GM10847 (cell line): ENCODE data around the gene ERP29.

Experiments
- POLR2A ChIP-seq: IDR thresholded peaks from 2 replicates; pipeline ENCODE4 v1.6.1; 2011; ENCODE audit not compliant: insufficient read length; ENCODE audit errors: extremely low read depth

Gene ERP29

DNA sequence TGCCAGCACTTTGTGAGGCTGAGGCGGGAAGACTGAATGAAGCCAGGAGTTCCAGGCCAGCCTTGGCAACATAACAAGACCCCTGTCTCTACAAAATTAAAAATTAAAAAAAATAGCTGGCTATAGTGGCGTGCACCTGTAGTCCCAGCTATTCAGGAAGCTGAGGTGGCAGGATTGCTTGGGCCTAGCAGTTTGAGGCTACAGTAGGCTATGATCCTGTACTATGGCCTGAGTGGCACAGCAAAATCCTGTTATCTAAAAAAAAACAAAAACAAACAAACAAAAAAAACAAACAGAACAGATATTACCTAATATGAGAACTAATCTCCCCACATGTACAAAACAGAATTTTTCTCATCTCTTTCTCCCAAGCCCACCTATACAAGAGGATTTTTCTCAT, 15.9 kb upstream of the ERP29 start:
- TF ChIP-seq POLR2A, result no peak

- no peak for TF ChIP-seq POLR2A
Observed at GRCh38 chr12:111998015-111998414, 15.2 kb upstream of the ERP29 start.

- TF ChIP-seq POLR2A, result no peak
Observed at GRCh38 chr12:112000820-112001219, 12.4 kb upstream of the ERP29 start.

DNA sequence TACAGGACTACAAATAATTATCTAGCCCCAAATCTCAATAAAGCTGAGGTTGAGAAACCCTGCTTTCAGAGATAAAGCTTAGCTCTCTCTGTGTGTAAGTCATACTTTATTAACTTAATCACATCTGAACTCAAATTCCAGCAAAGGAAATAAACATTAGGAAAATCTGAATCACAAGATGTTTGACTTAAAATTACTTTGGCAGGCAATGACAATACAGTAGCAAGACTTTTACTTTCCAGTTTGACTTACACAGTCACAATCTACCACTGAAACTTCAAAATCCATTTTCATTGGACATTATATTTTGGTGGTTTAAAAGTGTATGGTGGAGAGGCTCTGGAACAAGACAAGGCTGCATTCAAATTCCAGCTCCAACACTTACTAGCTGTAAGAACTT, 11.7 kb upstream of the ERP29 start:
- TF ChIP-seq POLR2A, result no peak

DNA sequence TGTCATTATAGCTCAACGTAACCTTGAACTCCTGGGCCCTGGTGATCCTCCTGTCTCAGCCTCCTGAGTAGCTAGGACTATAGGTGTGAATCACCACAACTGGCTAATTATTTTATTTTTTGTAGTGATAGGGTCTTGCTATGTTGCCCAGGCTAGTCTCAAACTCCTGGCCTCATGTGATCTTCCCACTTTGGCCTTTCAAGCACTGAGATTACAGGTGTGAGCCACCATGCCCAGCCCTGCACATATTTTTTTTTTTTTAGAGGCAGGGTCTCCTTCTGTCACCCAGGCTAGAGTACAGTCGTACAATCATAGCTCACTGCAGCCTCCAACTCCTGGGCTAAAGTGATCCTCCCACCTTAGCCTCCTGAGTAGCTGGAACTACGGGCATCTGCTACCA, 9.2 kb upstream of the ERP29 start:
- no peak for TF ChIP-seq POLR2A

DNA sequence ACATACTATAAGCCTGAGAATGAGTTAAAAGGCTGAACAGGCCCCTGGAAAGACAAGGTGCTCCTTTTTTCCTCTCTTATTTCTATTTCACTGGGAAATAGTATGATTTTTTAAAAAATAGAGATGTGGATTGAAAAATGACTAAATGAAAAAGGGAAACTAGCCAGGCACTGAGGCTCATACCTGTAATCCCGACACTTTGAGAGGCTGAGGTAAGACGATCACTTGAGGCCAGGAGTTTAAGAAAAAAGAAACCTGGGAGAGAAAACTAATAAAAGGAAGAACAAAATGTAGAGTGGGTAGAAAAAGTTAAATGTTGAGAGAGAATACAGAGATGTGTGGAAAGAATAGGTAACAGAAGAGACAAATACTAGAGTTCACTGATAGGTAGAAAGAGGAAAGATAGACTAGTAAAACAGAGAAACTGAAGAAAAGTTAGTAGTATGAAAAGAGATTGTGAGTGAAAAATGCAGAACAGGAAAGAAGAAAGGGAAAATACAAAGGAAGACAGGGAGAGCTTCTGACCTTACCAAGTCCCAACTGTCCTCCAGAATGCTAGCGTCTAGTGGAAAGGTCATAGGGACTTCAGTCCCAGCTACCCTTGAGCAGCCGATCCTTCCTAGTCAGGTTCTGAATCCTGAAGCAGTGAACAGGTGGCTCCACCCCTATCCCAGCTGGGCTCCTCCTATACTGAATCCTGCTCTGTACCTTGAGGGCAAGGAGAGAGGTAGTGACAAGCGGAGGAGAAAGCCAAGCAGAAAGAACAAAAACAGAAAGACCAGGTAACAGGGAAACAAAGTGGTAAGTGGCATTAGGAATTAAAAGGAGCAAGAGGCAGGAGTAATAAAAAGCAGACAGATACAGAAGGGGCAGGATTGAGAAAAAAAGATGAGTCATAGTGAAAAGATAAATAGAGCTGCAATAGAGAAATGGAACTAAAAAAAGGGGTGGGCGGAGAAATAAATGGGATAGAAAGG, 7.5 kb upstream of the ERP29 start:
- TF ChIP-seq POLR2A, result no peak

- no peak for TF ChIP-seq POLR2A
Observed at GRCh38 chr12:112007945-112008344, 5.3 kb upstream of the ERP29 start.

GRCh38 chr12:112008918-112009317, 4.3 kb upstream of the ERP29 start:
- TF ChIP-seq POLR2A, result no peak

- no peak for TF ChIP-seq POLR2A
Observed at GRCh38 chr12:112010415-112011344, 2.5 kb upstream of the ERP29 start.

DNA sequence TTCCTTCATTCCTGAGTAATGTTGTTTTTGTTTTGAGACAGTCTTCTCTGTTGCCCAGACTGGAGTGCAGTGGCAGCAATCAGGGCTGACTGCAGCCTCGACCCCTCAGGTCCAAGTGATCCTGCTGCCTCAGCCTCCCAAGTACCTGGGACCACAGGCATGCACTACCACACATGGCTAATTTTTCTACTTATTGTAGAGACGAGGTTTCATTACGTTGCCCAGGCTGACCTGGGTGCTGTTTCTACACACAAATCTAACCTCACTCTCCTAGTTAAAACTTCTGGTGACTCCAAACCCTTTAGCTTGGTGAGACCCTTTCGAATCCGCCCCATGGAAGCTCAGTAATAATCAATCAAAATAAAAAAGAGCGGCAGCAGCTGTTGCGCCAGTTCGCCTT, 1.5 kb upstream of the ERP29 start:
- TF ChIP-seq POLR2A, result no peak

- peak; percentile 66 for TF ChIP-seq POLR2A
Observed at GRCh38 chr12:112013601-112014402, 576 bp downstream of the ERP29 start.

DNA sequence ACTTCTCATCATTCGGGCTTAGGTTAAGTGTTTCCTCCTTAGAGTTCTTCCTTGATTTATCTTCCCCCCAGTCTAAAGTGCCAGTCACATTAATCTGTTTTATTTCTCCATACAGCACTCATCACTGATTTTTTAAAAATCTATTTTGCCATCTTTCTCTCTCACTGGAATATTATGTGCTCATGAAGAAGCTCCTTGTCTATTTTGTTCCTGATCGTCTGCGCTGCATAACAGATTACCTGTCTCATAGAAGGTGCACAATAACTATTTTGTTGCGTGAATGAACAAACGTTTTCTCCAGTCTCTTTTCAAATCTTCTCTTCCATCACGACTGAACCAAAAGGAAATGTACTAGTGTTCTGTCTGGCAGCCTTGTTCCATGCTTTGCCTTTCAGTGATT, 2.7 kb downstream of the ERP29 start:
- no peak for TF ChIP-seq POLR2A

DNA sequence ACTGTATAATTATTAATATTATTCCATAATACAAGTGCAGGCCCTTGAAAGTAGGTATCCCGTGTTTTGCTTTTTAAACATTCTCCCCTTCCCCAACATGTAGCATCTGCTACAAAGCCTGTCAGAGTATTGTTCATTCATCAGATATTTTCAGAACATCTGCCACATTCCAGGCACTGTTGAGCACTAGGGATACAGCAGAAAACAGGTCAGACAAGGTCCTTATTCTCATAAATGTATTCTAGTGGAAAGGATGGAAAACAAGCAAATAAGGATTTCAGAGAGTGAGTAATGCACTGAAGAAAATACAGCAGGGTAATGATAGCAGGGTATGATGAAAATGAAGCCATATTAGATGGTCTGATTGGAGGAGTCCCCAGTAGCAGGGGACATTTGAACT, 3.8 kb downstream of the ERP29 start:
- no peak for TF ChIP-seq POLR2A

DNA sequence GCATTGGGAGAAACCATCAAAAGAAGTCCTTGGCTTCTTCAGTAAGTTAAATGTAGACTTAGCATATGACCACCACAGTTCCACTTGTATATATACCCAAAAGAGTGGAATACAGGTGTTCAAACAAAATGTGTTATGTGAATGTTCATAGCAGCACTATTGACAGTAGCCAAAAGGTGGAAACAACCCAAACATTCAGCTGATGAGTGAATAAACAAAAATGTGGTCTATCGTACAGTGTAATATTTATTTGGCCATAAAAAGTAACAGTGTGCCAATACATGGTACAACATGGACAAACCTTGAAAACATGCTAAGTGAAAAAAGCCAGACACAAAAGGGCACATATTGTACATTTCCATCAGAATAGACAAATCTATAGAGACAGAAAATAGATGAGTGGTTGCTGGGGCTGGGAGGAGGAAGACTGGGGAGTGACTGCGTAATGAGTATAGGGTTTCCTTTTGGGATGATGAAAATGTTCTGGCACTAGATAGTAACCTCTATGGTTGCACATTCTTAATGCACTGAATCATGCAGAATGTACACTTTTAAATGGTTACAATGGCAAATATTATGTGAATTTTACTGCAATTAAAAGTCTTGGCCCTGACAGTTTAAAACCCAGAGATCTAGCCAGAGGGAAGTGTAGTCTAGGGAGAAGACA, 5.5 kb downstream of the ERP29 start:
- no peak for TF ChIP-seq POLR2A
